Measurements from ENCODE around the gene RP9.
A peak's percentile ranks its signal among the peaks of the same experiment; 100 is the strongest.

The RP9 gene, protein sequence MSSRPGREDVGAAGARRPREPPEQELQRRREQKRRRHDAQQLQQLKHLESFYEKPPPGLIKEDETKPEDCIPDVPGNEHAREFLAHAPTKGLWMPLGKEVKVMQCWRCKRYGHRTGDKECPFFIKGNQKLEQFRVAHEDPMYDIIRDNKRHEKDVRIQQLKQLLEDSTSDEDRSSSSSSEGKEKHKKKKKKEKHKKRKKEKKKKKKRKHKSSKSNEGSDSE

DNA sequence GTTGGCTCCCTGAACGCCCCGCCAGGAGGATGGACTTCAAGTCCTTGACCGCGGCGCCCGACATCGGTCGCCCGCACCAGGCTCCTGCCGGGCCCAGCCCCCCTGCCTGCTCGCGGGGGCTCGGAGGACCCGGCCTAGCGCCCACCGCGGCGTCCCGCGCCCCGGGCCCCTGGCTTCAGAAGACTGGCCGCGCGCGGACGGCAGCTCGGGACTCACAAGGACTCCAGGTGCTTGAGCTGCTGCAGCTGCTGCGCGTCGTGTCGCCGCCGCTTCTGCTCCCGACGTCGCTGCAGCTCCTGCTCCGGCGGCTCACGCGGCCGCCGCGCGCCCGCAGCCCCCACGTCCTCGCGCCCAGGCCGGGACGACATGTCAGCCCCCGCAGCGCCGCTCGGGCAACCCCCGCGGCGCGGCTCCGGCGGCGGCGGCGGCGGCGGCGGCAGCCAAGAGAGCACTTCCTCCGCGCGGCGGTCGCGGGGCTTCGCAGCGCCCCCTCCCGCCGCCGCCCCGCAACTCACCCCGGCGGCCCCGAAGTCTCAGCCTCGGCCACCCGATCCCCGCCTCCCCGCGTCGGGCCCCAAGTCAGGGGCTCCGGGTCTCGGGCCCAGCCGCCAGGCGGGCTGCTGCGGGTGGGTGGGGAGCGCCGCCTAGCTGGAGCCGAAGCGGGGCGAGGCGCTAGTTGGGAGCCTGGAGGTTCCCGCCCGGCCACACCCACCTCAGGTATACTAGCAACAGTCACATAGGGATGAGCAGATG is at the start of gene RP9:
Gene RP9, minus strand, starts transcription at position 400 of the 753 bp plus-strand sequence. Its CDS starts 32 bp downstream, at position 368.
- DNase-seq (ENCODE audit: low read depth) = peak; percentile 52

DNA sequence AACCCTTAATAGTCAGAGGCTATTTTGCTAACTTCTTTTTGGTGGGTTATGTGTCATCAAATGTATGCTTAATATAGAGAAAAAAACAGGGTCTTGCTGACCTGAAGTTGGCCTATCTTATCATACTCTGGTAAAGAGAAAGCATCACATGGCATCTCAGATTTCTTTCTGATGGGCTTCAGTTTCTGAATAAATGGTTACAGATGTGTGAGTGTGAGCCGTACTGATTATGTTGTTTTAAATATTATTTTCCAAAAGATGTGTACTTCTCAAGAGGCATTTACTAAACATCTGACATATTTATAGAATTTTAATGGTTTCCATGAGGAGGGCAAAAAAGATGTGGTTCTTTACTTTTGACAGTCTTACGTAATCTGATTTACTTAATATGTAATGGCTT is 48.6 kb upstream of the RP9 start:
- DNase-seq (ENCODE audit: low read depth) = peak; percentile 71

DNA sequence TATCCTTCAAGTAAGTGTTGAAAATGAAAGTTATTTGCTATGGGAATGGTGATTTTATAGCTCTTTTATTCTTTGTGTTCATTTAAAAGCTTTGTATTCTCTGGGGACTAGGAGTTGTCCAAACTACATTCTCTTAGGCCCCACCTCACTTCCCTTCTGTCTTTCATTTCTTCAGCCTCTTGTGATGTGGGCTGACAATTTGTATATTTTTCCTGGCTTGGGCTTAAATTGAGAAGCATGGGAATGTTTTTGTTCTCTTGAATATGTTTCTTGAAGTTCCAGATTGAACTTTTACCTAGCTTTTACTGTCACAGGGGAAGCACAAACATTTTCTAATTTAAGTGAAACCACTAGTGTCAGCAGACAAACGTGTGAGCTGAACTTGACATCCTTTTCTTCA is 48.1 kb upstream of the RP9 start:
- DNase-seq (ENCODE audit: low read depth) = peak; percentile 78

DNA sequence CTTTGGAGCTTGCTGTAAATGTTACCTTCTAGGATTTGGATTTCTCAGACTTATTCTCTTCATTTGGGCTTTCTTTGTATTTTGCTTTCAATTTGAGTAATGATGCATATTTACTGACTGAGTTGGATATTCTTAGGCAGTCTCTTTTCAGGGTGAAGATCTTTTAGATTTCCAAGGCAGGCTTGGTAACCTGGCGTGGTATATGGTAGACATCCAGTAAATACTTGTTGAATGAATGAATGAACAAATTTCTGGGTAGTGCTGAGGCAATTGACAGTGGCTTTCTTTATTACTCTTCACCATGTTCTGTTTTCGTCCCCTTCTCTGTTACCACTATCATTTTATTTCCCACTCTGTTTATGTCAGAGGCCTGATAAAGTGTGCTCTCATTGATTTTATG is 47.2 kb upstream of the RP9 start:
- DNase-seq (ENCODE audit: low read depth) = no peak

- DNase-seq (ENCODE audit: low read depth) = peak; percentile 85
Measured at GRCh38 chr7:33155811-33156210, 46.6 kb upstream of the RP9 start.

DNA sequence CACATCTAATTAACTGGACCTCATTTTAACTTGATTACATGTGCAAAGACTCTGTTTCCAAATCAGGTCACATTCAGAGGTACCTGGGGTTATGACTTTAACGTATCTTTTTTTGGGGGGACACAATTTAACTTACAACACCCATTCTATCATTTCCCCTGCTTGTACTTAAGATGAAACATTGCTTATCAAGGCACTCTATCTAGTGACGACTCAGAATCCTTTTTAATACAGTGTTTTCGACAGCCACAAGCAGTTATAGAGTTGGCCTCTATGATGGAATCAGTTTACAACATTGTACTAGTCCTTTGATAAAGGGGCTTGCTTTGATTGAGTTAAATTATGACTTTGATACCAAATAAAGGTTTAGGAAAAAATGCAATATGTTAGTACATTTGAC is 42.9 kb upstream of the RP9 start:
- DNase-seq (ENCODE audit: low read depth) = no peak

- DNase-seq (ENCODE audit: low read depth) = no peak
Measured at GRCh38 chr7:33145156-33145555, 36.0 kb upstream of the RP9 start.

- no peak for DNase-seq (ENCODE audit: low read depth)
Measured at GRCh38 chr7:33143996-33144718, 35.0 kb upstream of the RP9 start.

GRCh38 chr7:33142585-33142984 is 33.4 kb upstream of the RP9 start:
- DNase-seq (ENCODE audit: low read depth) = no peak

GRCh38 chr7:33137103-33137502 is 27.9 kb upstream of the RP9 start:
- DNase-seq (ENCODE audit: low read depth) = no peak

DNA sequence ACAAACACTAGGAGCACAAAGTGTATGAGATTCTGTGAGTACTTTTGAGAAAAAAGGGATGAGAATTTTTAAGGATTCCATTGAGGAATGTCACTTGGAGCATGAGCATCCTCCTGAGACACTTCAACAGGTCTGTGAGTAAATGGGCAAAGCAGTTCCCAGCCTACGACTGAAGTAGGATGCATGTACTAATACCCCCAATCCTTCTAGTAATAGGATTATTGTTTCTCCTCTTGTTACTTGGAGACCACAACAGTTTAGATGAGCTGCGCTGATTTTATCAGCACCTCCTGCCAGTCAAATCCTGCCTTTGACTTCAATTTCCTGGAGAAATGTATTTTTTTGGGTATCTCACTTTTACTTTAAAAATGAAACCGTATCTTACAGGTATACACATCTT is 21.0 kb upstream of the RP9 start:
- no peak for DNase-seq (ENCODE audit: low read depth)

GRCh38 chr7:33129806-33130153 is 20.6 kb upstream of the RP9 start:
- no peak for DNase-seq (ENCODE audit: low read depth)

DNA sequence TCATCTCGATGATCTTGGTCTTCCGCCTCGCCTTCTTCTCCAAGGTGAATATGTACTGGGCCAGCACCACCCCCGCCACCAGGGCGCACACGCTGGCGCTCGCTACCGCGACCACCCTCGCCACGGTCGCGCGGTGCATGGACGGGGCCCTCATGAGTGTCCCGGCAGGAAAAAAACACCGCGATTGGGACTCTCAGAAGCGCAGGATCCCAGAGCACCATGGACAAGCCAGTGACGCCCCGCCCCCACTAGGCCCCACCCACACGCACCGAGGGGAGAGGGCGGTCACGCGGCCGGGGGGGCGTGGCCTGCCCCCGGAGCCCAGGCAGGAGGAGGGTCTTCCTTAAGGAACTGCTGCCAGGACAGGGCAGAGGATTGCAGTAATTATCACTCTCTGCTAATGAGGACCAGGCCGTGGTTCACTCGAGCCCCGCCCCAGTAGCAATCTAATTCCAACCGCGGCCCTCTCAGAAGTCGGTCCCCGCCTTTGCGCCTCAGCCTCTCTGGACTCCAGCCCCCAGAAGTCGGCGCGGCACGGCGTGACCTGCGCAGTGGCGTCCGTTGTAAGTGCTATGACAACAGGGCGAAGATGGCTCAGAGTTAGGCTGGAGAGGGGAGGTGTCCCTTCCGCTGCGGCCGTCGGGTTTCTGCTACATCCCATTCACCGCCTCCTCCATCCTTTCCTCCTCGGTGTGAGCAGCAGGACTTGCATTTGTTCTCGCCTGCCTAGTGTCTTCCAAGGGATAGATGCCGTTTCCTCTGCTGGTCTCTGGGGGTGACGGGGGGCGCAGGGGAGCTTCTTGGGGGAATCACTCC is 20.0 kb upstream of the RP9 start, which contains the start of gene BBS9:
Gene BBS9, plus strand, starts transcription at position 575 of the 816 bp plus-strand sequence. CDS start 16,689 bp downstream, outside the sequence.
- DNase-seq (ENCODE audit: low read depth) = peak; percentile 97

- DNase-seq (ENCODE audit: low read depth) = no peak
Measured at GRCh38 chr7:33128631-33128989, 19.4 kb upstream of the RP9 start.

- DNase-seq (ENCODE audit: low read depth) = no peak
Measured at GRCh38 chr7:33127085-33127484, 17.9 kb upstream of the RP9 start.

DNA sequence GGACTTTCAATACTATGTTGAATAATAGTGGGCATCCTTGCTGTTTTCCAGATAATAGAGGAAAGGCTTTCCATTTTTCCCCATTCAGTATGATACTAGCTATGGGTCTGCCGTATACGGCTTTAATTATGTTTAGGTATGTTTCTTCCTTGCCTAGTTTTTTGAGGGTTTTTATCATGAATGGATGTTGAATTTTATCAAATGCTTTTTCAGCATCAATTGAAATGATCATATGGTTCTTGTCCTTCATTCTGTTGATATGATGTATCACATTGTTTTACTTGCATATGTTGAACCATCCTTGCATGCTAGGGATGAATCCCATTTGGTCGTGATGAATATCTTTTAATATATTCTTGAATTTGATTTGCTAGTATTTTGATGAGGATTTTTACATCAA is 9.2 kb upstream of the RP9 start:
- DNase-seq (ENCODE audit: low read depth) = no peak

GRCh38 chr7:33114976-33115375 is 5.8 kb upstream of the RP9 start:
- DNase-seq (ENCODE audit: low read depth) = no peak

GRCh38 chr7:33111614-33112013 is 2.4 kb upstream of the RP9 start:
- DNase-seq (ENCODE audit: low read depth) = no peak

DNA sequence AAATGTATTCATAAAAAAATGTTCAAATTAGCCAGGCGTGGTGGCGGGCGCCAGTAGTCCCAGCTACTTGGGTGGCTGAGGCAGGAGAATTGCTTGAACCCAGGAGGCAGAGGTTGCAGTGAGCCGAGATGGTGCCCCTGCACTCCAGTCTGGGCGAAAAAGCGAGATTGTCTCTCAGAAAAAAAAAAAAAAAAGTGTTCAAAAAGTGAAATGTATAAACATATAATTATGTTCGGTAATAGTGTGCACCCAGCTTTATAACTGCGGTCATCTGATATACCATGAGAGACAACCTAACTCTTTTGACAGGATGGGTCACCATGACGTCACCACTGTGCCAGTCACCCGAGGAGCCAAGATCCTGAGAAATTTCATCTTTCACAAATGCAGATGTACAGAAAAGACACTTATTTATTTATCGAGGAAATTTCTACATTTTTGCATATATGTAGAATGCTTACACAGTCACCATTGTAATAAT is 594 bp upstream of the RP9 start:
- no peak for DNase-seq (ENCODE audit: low read depth)

DNA sequence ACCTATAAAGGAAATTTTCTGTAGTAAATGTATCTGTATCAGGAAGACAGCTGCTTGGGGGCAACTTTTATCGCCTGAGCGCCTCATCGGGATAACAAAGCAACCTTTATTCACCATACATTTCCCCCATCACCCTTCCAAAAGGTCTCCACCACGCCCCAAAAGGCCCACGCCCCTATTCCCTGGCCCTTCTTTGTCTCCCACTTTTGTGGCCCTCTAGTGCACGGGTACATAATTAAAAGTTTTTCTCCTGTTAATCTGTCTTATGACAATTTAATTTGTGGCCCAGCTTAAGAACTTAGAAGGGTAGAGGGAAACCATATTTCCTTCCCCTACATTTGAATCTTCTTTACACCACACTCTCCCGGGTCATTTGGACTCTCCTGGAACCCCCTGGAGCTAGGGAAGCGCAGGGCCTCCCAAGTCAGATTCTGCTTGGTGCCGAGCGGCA is 625 bp downstream of the RP9 start:
- DNase-seq (ENCODE audit: low read depth) = no peak

DNA sequence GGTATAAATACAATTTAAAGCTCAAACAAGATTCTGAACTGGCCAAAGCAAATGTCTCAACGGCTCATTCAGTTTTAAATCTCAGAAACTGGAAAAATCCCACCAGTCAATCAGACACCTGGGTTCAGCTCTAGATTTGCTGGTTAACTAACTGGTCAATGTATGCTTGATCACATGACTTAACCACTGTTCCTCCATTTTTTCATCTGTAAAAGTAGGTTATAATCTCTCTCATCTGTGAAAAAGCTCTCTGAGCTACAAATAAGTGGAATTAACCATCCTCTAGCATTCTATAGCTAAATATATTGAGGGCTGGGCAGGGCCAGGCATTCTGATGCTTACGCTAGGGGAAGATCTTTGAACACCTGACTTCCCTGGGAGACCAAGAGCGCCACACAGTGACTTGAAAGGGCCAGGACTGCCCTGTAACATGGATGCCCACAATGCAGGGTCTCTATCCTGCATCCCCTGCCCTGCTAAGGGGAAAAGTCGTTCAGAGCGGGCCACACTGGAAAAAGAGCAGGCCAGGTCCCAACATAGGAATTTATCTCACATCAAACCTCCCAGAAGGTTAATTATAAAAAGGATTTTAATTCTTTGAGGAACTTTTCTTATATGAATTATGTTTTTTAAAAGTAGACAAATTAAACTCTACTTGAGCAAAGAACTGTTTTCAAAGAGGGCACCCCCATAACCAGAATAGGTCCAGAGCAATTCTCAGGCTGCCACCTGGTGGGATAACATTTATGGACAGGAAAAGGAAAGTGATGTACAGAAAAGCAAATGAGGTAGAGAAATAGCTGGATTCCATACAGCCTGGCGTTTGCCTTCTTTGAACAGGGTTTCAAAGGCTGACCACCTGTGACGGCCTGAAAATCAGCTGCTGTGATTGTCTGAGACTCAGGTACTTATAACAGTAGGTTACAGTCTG is 1.8 kb downstream of the RP9 start:
- peak; percentile 22 for DNase-seq (ENCODE audit: low read depth)

Data from fibroblast of gingiva (primary cell).